IPS-NIHi7 (cell line): ENCODE data around the gene MDH1.
A peak's percentile ranks its signal among the peaks of the same experiment; 100 is the strongest.
"Not testable (repeated sequence)": the region's sequence is repeated elsewhere in the genome, so short reads cannot be mapped to it uniquely, and the experiment has no call there.

Experiments
- DNase-seq: peaks from one replicate; pipeline ENCODE4 v3.0.0; 2012; ENCODE audit warnings: mixed read lengths; ENCODE audit errors: extremely low spot score

MDH1 gene

GRCh38 chr2:63589148-63589958 lies 590 bp downstream of the MDH1 start:
- DNase-seq, result no peak

GRCh38 chr2:63590626-63591408 lies 2.1 kb downstream of the MDH1 start:
- no peak for DNase-seq

GRCh38 chr2:63591566-63592175 lies 2.9 kb downstream of the MDH1 start:
- DNase-seq, result no peak

- no peak for DNase-seq
These were observed 5.9 kb downstream of the MDH1 start for GRCh38 chr2:63594660-63595059.

- no peak for DNase-seq
These were observed 7.7 kb downstream of the MDH1 start for GRCh38 chr2:63596401-63596883.

GRCh38 chr2:63598981-63599380 lies 10.2 kb downstream of the MDH1 start:
- no peak for DNase-seq

GRCh38 chr2:63600881-63601460 lies 12.2 kb downstream of the MDH1 start:
- DNase-seq, result no peak

- no peak for DNase-seq
These were observed 15.9 kb downstream of the MDH1 start for GRCh38 chr2:63604666-63605065.

GRCh38 chr2:63608865-63609264 lies 20.1 kb downstream of the MDH1 start:
- not testable (repeated sequence) for DNase-seq

- DNase-seq, result no peak
These were observed 21.8 kb downstream of the MDH1 start for GRCh38 chr2:63610525-63610924.

- no peak for DNase-seq
These were observed 24.7 kb downstream of the MDH1 start for GRCh38 chr2:63613391-63613901.

- peak; percentile 49 for DNase-seq
These were observed 25.7 kb downstream of the MDH1 start for GRCh38 chr2:63614448-63614968.

- peak; percentile 57 for DNase-seq
These were observed 26.5 kb downstream of the MDH1 start for GRCh38 chr2:63614983-63615945.

- DNase-seq, result no peak
These were observed 28.6 kb downstream of the MDH1 start for GRCh38 chr2:63617366-63617765.

GRCh38 chr2:63619328-63619727 lies 30.6 kb downstream of the MDH1 start:
- no peak for DNase-seq

GRCh38 chr2:63622751-63623150 lies 34.0 kb downstream of the MDH1 start:
- DNase-seq, result no peak

- not testable (repeated sequence) for DNase-seq
These were observed 35.0 kb downstream of the MDH1 start for GRCh38 chr2:63623763-63624162.

- DNase-seq, result no peak
These were observed 39.1 kb downstream of the MDH1 start for GRCh38 chr2:63627866-63628265.

GRCh38 chr2:63628403-63628942 lies 39.7 kb downstream of the MDH1 start:
- DNase-seq, result no peak

- no peak for DNase-seq
These were observed 42.7 kb downstream of the MDH1 start for GRCh38 chr2:63631501-63631900.
